HepG2 (cell line): ENCODE data around the gene BBS9. TPM values are rescaled to one million over a fixed set of nuclear protein-coding genes. Genes with fewer than 3 reads are reported as not detected.

ENCODE experiments used
- ATAC-seq: fragments of 200-7000 bp; cut with Tn5 transposase; 3 replicates; pipeline ENCODE4 v1.9.1; 2020; ENCODE audit warnings: mild to moderate bottlenecking, moderate library complexity
- BruUV-seq: library from RNA; stranded (reverse); fragments of 400-500 nt; replicated peaks from 2 replicates; lab custom pipeline; 2021; lab: Mats Ljungman, UMichigan
- CTCF ChIA-PET: fragments of 300-600 bp; formaldehyde crosslinking; extraction: SDS; loops from one replicate; lab custom pipeline; 2021; ENCODE audit warnings: low total read pairs, inconsistent platforms, low intra/inter-chr PET ratio; lab: Yijun Ruan, JAX
- POLR2A ChIA-PET: fragments of 350-600 bp; sonication (Branson Sonifier 250); formaldehyde crosslinking; loops from one replicate; lab custom pipeline; 2020; ENCODE audit warnings: antibody characterized with exemption, inconsistent platforms; lab: Yijun Ruan, JAX
- DNase-seq: peaks from one replicate; pipeline ENCODE4 v3.0.0-alpha.2; 2015; ENCODE audit warnings: low spot score
- FAIRE-seq: peaks from 3 replicates; lab custom pipeline; 2011; peaks lifted over from hg19 to GRCh38; lab: Jason Lieb, UNC
- H2AFZ ChIP-seq: one replicate; pipeline ENCODE4 v1.6.1; 2011; ENCODE audit warnings: low read length, inconsistent platforms
- H3K27ac ChIP-seq: fragments of 300-600 bp; 3 replicates; pipeline ENCODE4 v1.8.0; 2011; ENCODE audit warnings: mixed run types, mild to moderate bottlenecking, mixed read lengths, low read length, inconsistent platforms; ENCODE audit not compliant: insufficient read depth; ENCODE audit errors: extremely low read length
- H3K27me3 ChIP-seq, 2 experiments: fragments of 200-600 bp in 1 of 2; 2 replicates in 1 of 2; 3 replicates in 1 of 2; pipeline versions ENCODE4 v1.6.0 to v1.8.0; 2011; ENCODE audit warnings: low read length in 2 of 2, mild to moderate bottlenecking in 2 of 2, moderate library complexity in 2 of 2, inconsistent platforms in 1 of 2; ENCODE audit not compliant: insufficient read depth in 2 of 2, control insufficient read depth in 1 of 2
- H3K36me3 ChIP-seq, 2 experiments: fragments of 200-600 bp in 1 of 2; replicated peaks in 1 of 2; 2 replicates in 1 of 2; 3 replicates in 1 of 2; pipeline versions ENCODE4 v1.5.1 to v1.8.0; 2011; ENCODE audit warnings: low read length in 2 of 2, inconsistent platforms in 1 of 2; ENCODE audit not compliant: insufficient read depth in 2 of 2, control insufficient read depth in 1 of 2
- H3K4me1 ChIP-seq: 2 replicates; pipeline ENCODE4 v1.5.1; 2012; ENCODE audit warnings: low read length, inconsistent platforms; ENCODE audit not compliant: insufficient read depth
- H3K4me2 ChIP-seq: 2 replicates; pipeline ENCODE4 v1.6.0; 2011; ENCODE audit warnings: low read depth, low read length, inconsistent platforms
- H3K4me3 ChIP-seq, 3 experiments: fragments of 200-600 bp in 1 of 3; sonication (generic), shearing (Covaris generic) in 1 of 3; replicated peaks in 1 of 3; 2 replicates each; pipeline ENCODE4 v1.5.1; 2011 to 2016; ENCODE audit warnings: low read length in 3 of 3, inconsistent platforms in 2 of 3, low read depth in 2 of 3, mild to moderate bottlenecking in 2 of 3, control low read depth in 1 of 3, mixed read lengths in 1 of 3; ENCODE audit not compliant: insufficient read depth in 1 of 3
- H3K79me2 ChIP-seq: one replicate; pipeline ENCODE4 v1.6.1; 2011; ENCODE audit warnings: low read length, inconsistent platforms; ENCODE audit not compliant: insufficient read depth
- H3K9ac ChIP-seq: 2 replicates; pipeline ENCODE4 v1.6.0; 2011; ENCODE audit warnings: mild to moderate bottlenecking, low read depth, low read length, inconsistent platforms; ENCODE audit not compliant: insufficient read depth
- H3K9me3 ChIP-seq: 2 replicates; pipeline ENCODE4 v1.5.1; 2012; ENCODE audit warnings: mild to moderate bottlenecking, low read length
- H4K20me1 ChIP-seq: 2 replicates; pipeline ENCODE4 v1.6.0; 2011; ENCODE audit warnings: inconsistent platforms, mild to moderate bottlenecking, low read length, moderate library complexity; ENCODE audit not compliant: insufficient read depth
- EED ChIP-seq: sonication (generic); formaldehyde crosslinking; IDR thresholded peaks from 2 replicates; pipeline ENCODE4 v1.5.0; 2020; ENCODE audit warnings: mild to moderate bottlenecking, missing genetic modification reagents
- HNF4G ChIP-seq, 2 experiments: sonication (generic) in 1 of 2; formaldehyde crosslinking in 1 of 2; IDR thresholded peaks; 2 replicates each; pipeline versions ENCODE4 v1.4.0 to v1.6.1; 2011 to 2020; ENCODE audit warnings: borderline replicate concordance in 2 of 2, low read depth in 2 of 2, mild to moderate bottlenecking in 2 of 2, low read length in 1 of 2, missing genetic modification reagents in 1 of 2, moderate library complexity in 1 of 2
- LCORL ChIP-seq, 2 experiments: fragments of 450-650 bp in 1 of 2; sonication (generic) in 1 of 2; formaldehyde crosslinking in 1 of 2; IDR thresholded peaks; 2 replicates each; pipeline versions ENCODE4 v1.5.0 to v1.6.1; 2017 to 2020; ENCODE audit warnings: antibody characterized with exemption in 1 of 2, missing genetic modification reagents in 1 of 2
- RAD51 ChIP-seq: fragments of 450-650 bp; IDR thresholded peaks from 2 replicates; pipeline ENCODE4 v1.6.1; 2016; ENCODE audit warnings: borderline replicate concordance
- RXRB ChIP-seq: IDR thresholded peaks from 2 replicates; pipeline ENCODE4 v1.6.1; 2016; ENCODE audit warnings: borderline replicate concordance, missing genetic modification reagents, missing compliant biosample characterization
- TBX3 ChIP-seq: fragments of 450-650 bp; IDR thresholded peaks from 2 replicates; pipeline ENCODE4 v1.6.1; 2017; ENCODE audit warnings: antibody characterized with exemption, mild to moderate bottlenecking, inconsistent platforms, borderline replicate concordance
- WGBS: methylation state at CpG from one replicate; pipeline ENCODE4 v1.1.6; 2017; ENCODE audit warnings: low lambda C conversion rate; 5-methylcytosine and 5-hydroxymethylcytosine counted together
- in situ Hi-C: cut with HindIII; loops from 2 replicates; pipeline ENCODE4 v1.10.0; 2017; ENCODE audit warnings: low pct_unique_long_range_greater_than_20kb; ENCODE audit not compliant: extremely low pct_ligation_motif_present
- intact Hi-C: fragments of 100-400 bp; cut with micrococcal nuclease; formaldehyde crosslinking; loops from one replicate; pipeline ENCODE4 v1.10.0; 2022; ENCODE audit not compliant: unreplicated experiment
- polyA plus RNA-seq, 8 experiments: library from polyadenylated mRNA; depleted of rRNA in 3 of 8; stranded (reverse) in 7 of 8; unstranded in 1 of 8; fragments of >200 nt; fragmentation: Illumina TruSeq in 4 of 8; extraction: Trizol in 4 of 8; gene quantifications; 2 replicates each; pipeline versions ENCODE4 v1.2.1 to v1.2.3, GENCODE V29; 2011 to 2016; ENCODE audit warnings: low read depth in 4 of 8, missing spikeins in 1 of 8, mixed read lengths in 1 of 8; ENCODE audit not compliant: insufficient read depth in 1 of 8
- total RNA-seq, 5 experiments: library from RNA; depleted of rRNA; stranded (reverse); fragments of >200 nt; fragmentation: Illumina TruSeq; extraction: Trizol; gene quantifications; 2 replicates each; pipeline ENCODE4 v1.2.3, GENCODE V29; 2016; ENCODE audit warnings: low read depth in 1 of 5
- TF ChIP-seq, protein P1 (sequence below): sonication (generic); formaldehyde crosslinking; IDR thresholded peaks from 2 replicates; pipeline ENCODE4 v1.4.0; 2020; ENCODE audit warnings: missing genetic modification reagents
- TF ChIP-seq, protein P2 (sequence below): IDR thresholded peaks from 2 replicates; pipeline ENCODE4 v1.6.1; 2016
- TF ChIP-seq, protein P3 (sequence below), 2 experiments: sonication (generic) in 1 of 2; formaldehyde crosslinking in 1 of 2; IDR thresholded peaks; 2 replicates each; pipeline versions ENCODE4 v1.6.1 to v1.9.0; 2014 to 2022; ENCODE audit warnings: antibody characterized with exemption in 1 of 2, borderline replicate concordance in 1 of 2, inconsistent platforms in 1 of 2, low read depth in 1 of 2, missing genetic modification reagents in 1 of 2

BBS9 gene
- total and polyA plus RNA-seq, 2 of the 13 experiments (the other 11 are each of a cell fraction or from before 2014, with no cell fraction given): 5.1 to 7.8 TPM

DNA sequence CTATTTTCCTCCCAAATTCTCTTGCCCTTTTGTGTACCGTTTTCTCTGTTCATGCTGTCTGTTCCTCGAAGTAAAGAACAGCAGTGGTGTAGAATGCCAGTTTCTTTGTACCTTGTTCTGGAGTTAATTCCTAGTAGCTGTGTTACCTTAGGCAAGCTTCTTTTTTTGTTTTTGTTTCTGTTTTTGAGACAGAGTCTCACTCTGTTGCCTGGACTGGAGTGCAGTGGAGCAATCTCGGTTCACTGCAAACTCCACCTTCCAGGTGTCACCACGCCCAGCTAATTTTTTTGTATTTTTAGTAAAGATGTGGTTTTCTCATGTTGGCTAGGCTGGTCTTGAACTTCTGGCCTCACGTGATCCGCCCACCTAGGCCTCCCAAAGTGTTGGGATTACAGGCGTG is 221.2 kb downstream of the BBS9 start (continued):
- TF ChIP-seq, protein P1, sequence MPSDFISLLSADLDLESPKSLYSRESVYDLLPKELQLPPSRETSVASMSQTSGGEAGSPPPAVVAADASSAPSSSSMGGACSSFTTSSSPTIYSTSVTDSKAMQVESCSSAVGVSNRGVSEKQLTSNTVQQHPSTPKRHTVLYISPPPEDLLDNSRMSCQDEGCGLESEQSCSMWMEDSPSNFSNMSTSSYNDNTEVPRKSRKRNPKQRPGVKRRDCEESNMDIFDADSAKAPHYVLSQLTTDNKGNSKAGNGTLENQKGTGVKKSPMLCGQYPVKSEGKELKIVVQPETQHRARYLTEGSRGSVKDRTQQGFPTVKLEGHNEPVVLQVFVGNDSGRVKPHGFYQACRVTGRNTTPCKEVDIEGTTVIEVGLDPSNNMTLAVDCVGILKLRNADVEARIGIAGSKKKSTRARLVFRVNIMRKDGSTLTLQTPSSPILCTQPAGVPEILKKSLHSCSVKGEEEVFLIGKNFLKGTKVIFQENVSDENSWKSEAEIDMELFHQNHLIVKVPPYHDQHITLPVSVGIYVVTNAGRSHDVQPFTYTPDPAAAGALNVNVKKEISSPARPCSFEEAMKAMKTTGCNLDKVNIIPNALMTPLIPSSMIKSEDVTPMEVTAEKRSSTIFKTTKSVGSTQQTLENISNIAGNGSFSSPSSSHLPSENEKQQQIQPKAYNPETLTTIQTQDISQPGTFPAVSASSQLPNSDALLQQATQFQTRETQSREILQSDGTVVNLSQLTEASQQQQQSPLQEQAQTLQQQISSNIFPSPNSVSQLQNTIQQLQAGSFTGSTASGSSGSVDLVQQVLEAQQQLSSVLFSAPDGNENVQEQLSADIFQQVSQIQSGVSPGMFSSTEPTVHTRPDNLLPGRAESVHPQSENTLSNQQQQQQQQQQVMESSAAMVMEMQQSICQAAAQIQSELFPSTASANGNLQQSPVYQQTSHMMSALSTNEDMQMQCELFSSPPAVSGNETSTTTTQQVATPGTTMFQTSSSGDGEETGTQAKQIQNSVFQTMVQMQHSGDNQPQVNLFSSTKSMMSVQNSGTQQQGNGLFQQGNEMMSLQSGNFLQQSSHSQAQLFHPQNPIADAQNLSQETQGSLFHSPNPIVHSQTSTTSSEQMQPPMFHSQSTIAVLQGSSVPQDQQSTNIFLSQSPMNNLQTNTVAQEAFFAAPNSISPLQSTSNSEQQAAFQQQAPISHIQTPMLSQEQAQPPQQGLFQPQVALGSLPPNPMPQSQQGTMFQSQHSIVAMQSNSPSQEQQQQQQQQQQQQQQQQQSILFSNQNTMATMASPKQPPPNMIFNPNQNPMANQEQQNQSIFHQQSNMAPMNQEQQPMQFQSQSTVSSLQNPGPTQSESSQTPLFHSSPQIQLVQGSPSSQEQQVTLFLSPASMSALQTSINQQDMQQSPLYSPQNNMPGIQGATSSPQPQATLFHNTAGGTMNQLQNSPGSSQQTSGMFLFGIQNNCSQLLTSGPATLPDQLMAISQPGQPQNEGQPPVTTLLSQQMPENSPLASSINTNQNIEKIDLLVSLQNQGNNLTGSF (CRISPR knock-in tag): no peak
- no peak for TF ChIP-seq TBX3
- no peak for TF ChIP-seq EED (CRISPR knock-in tag)
- TF ChIP-seq, protein P2, sequence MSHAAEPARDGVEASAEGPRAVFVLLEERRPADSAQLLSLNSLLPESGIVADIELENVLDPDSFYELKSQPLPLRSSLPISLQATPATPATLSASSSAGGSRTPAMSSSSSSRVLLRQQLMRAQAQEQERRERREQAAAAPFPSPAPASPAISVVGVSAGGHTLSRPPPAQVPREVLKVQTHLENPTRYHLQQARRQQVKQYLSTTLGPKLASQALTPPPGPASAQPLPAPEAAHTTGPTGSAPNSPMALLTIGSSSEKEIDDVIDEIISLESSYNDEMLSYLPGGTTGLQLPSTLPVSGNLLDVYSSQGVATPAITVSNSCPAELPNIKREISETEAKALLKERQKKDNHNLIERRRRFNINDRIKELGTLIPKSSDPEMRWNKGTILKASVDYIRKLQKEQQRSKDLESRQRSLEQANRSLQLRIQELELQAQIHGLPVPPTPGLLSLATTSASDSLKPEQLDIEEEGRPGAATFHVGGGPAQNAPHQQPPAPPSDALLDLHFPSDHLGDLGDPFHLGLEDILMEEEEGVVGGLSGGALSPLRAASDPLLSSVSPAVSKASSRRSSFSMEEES (CRISPR knock-in tag): no peak

DNA sequence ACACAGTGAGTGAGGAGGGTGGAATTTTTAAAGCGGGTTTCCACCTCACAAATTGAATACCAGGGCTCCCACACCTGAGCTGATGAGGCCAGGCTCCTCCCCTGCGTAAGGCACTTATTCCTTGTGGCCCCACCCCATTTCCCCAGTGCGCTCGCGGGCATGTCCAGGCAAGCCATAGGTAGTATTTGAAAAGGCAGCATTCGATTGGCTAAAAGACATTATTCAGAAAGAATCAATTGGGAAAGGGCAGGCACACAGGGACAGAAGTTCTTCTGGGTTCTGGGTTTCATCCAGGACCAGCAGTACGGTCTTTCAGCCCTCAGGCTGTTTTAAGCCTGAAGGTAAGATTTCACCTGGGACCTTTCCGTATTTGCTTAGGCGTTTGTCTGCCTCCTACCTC is 222.3 kb downstream of the BBS9 start:
- no peaks in the 10 kb centered on the region for H3K79me2 ChIP-seq
- H3K4me3 ChIP-seq: no peak overlapping the region
- H3K4me2 ChIP-seq: no peak overlapping the region
- no peaks in the 10 kb centered on the region for H3K4me1 ChIP-seq
- DNase-seq (no peak), FAIRE-seq (no peak), ATAC-seq (no peak)
- H3K36me3 ChIP-seq: no peaks in the 10 kb centered on the region
- no peaks in the 10 kb centered on the region for H3K9me3 ChIP-seq
- 97% methylated on average over 9 of the region's 9 CpGs for WGBS
- in situ Hi-C loops (no loop called here), intact Hi-C loops (no loop called here)
- H3K9ac ChIP-seq: no peak overlapping the region
- H2AFZ ChIP-seq: no peak overlapping the region
- H4K20me1 ChIP-seq: no peaks in the 10 kb centered on the region
- H3K27ac ChIP-seq: no peak overlapping the region
- BruUV-seq: no TSS peak
- CTCF ChIA-PET: no interaction called here
- POLR2A ChIA-PET: no interaction called here
- H3K27me3 ChIP-seq: no peaks in the 10 kb centered on the region
- TF ChIP-seq RXRB (CRISPR knock-in tag) (no peak), HNF4G (IDR thresholded peaks at IDR 0.05; ENCODE audit: borderline replicate concordance, low read depth, low read length) (no peak), HNF4G (CRISPR knock-in tag; IDR thresholded peaks at IDR 0.05; ENCODE audit: borderline replicate concordance, low read depth) (no peak), RAD51 (no peak), LCORL (IDR thresholded peaks at IDR 0.05) (no peak), LCORL (CRISPR knock-in tag; IDR thresholded peaks at IDR 0.05) (no peak)
- TF ChIP-seq, protein P3, sequence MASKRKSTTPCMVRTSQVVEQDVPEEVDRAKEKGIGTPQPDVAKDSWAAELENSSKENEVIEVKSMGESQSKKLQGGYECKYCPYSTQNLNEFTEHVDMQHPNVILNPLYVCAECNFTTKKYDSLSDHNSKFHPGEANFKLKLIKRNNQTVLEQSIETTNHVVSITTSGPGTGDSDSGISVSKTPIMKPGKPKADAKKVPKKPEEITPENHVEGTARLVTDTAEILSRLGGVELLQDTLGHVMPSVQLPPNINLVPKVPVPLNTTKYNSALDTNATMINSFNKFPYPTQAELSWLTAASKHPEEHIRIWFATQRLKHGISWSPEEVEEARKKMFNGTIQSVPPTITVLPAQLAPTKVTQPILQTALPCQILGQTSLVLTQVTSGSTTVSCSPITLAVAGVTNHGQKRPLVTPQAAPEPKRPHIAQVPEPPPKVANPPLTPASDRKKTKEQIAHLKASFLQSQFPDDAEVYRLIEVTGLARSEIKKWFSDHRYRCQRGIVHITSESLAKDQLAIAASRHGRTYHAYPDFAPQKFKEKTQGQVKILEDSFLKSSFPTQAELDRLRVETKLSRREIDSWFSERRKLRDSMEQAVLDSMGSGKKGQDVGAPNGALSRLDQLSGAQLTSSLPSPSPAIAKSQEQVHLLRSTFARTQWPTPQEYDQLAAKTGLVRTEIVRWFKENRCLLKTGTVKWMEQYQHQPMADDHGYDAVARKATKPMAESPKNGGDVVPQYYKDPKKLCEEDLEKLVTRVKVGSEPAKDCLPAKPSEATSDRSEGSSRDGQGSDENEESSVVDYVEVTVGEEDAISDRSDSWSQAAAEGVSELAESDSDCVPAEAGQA (IDR thresholded peaks at IDR 0.05; ENCODE audit: low read depth): no peak
- TF ChIP-seq, protein P3 (CRISPR knock-in tag; IDR thresholded peaks at IDR 0.05; ENCODE audit: borderline replicate concordance): no peak
